ENCODE measurements around the gene CELF1.
"Not testable (repeated sequence)": the region's sequence is repeated elsewhere in the genome, so short reads cannot be mapped to it uniquely, and the experiment has no call there.

Gene CELF1

GRCh38 chr11:47541070-47541469 lies 11.9 kb downstream of the CELF1 start:
- no peak for DNase-seq (ENCODE audit: low read depth in 2 of 3, low spot score in 1 of 3)

- DNase-seq (ENCODE audit: low read depth in 2 of 3, low spot score in 1 of 3), result no peak
Observed at GRCh38 chr11:47539681-47540039, 13.3 kb downstream of the CELF1 start.

GRCh38 chr11:47538741-47539565 lies 14.0 kb downstream of the CELF1 start:
- no peak for DNase-seq (ENCODE audit: low read depth in 2 of 3, low spot score in 1 of 3)

GRCh38 chr11:47536915-47537314 lies 16.0 kb downstream of the CELF1 start:
- DNase-seq (ENCODE audit: low read depth in 2 of 3, low spot score in 1 of 3), result no peak

- no peak for DNase-seq (ENCODE audit: low read depth in 2 of 3, low spot score in 1 of 3)
Observed at GRCh38 chr11:47534704-47535251, 18.2 kb downstream of the CELF1 start.

GRCh38 chr11:47533690-47534151 lies 19.2 kb downstream of the CELF1 start:
- no peak for DNase-seq (ENCODE audit: low read depth in 2 of 3, low spot score in 1 of 3)

- DNase-seq (ENCODE audit: low read depth in 2 of 3, low spot score in 1 of 3), result no peak
Observed at GRCh38 chr11:47532597-47533213, 20.2 kb downstream of the CELF1 start.

GRCh38 chr11:47531666-47532065 lies 21.3 kb downstream of the CELF1 start:
- no peak for DNase-seq (ENCODE audit: low read depth in 2 of 3, low spot score in 1 of 3)

- not testable (repeated sequence) for DNase-seq (ENCODE audit: low read depth in 2 of 3, low spot score in 1 of 3)
Observed at GRCh38 chr11:47530721-47531120, 22.2 kb downstream of the CELF1 start.

GRCh38 chr11:47529951-47530350 lies 23.0 kb downstream of the CELF1 start:
- DNase-seq (ENCODE audit: low read depth in 2 of 3, low spot score in 1 of 3), result no peak

GRCh38 chr11:47527186-47527585 lies 25.7 kb downstream of the CELF1 start:
- DNase-seq (ENCODE audit: low read depth in 2 of 3, low spot score in 1 of 3), result no peak

- not testable (repeated sequence) for DNase-seq (ENCODE audit: low read depth in 2 of 3, low spot score in 1 of 3)
Observed at GRCh38 chr11:47526032-47526431, 26.9 kb downstream of the CELF1 start.

GRCh38 chr11:47524291-47524874 lies 28.5 kb downstream of the CELF1 start:
- DNase-seq (ENCODE audit: low read depth in 2 of 3, low spot score in 1 of 3), result no peak

GRCh38 chr11:47523490-47524225 lies 29.3 kb downstream of the CELF1 start:
- DNase-seq (ENCODE audit: low read depth in 2 of 3, low spot score in 1 of 3), result no peak

GRCh38 chr11:47518212-47518964 lies 34.5 kb downstream of the CELF1 start:
- no peak for DNase-seq (ENCODE audit: low read depth in 2 of 3, low spot score in 1 of 3)

- no peak for DNase-seq (ENCODE audit: low read depth in 2 of 3, low spot score in 1 of 3)
Observed at GRCh38 chr11:47516984-47517853, 35.7 kb downstream of the CELF1 start.

GRCh38 chr11:47516155-47516554 lies 36.8 kb downstream of the CELF1 start:
- no peak for DNase-seq (ENCODE audit: low read depth in 2 of 3, low spot score in 1 of 3)

- DNase-seq (ENCODE audit: low read depth in 2 of 3, low spot score in 1 of 3), result peak in 2 of 3 donors; percentile 38 to 51
Observed at GRCh38 chr11:47514825-47515647, 37.9 kb downstream of the CELF1 start.

GRCh38 chr11:47512701-47513100 lies 40.2 kb downstream of the CELF1 start:
- no peak for DNase-seq (ENCODE audit: low read depth in 2 of 3, low spot score in 1 of 3)

All from stimulated activated CD4-positive, alpha-beta T cell treated with anti-CD3 and anti-CD28 coated beads, Interleukin-12 subunit alpha, Interleukin-12 subunit beta, amount 100 ng/mL, for 48 hours (primary cell).